PC-3 (cell line): ENCODE data around the gene SF1. TPM values are rescaled to one million over a fixed set of nuclear protein-coding genes. Genes with fewer than 3 reads are reported as not detected.

Experiments used
- ATAC-seq: fragments of 200-7000 bp; cut with Tn5 transposase; 2 replicates; pipeline ENCODE4 v1.9.1; 2020; ENCODE audit warnings: mild to moderate bottlenecking, moderate library complexity
- BruUV-seq: library from RNA; stranded (reverse); fragments of 400-500 nt; replicated peaks from 2 replicates; lab custom pipeline; 2021; lab: Mats Ljungman, UMichigan
- CTCF ChIA-PET: fragments of 300-600 bp; sonication (Branson Sonifier 250); formaldehyde crosslinking; loops from one replicate; lab custom pipeline; 2022; ENCODE audit warnings: antibody characterized with exemption; lab: Charles Lee
- POLR2A ChIA-PET: fragments of 300-600 bp; sonication (Branson Sonifier 250); formaldehyde crosslinking; loops from one replicate; lab custom pipeline; 2022; ENCODE audit warnings: antibody characterized with exemption; ENCODE audit not compliant: unreplicated experiment; lab: Charles Lee
- DNase-seq: peaks from one replicate; pipeline ENCODE4 v3.0.0-alpha.2; 2015
- H2AFZ ChIP-seq: fragments of 300-600 bp; sonication (generic); 2 replicates; pipeline ENCODE4 v1.6.0; 2016; ENCODE audit warnings: antibody characterized with exemption, low read length
- H3F3A ChIP-seq: fragments of 300-600 bp; sonication (generic); one replicate; pipeline ENCODE4 v1.6.0; 2017; ENCODE audit warnings: antibody characterized with exemption, low read length, control low read depth, mild to moderate bottlenecking; ENCODE audit not compliant: unreplicated experiment
- H3K27ac ChIP-seq: fragments of 300-600 bp; sonication (generic); 2 replicates; pipeline ENCODE4 v1.5.1; 2016; ENCODE audit warnings: mild to moderate bottlenecking, low read length
- H3K27me3 ChIP-seq: fragments of 300-600 bp; sonication (generic); 2 replicates; pipeline ENCODE4 v1.6.1; 2016; ENCODE audit warnings: low read length, mixed read lengths
- H3K36me3 ChIP-seq: fragments of 300-600 bp; sonication (generic); 2 replicates; pipeline ENCODE4 v1.6.1; 2016; ENCODE audit warnings: low read depth, mixed run types, low read length, mixed read lengths
- H3K4me1 ChIP-seq: fragments of 300-600 bp; sonication (generic); 2 replicates; pipeline ENCODE4 v1.5.1; 2016; ENCODE audit warnings: low read length; ENCODE audit not compliant: insufficient read depth
- H3K4me2 ChIP-seq: fragments of 300-600 bp; sonication (generic); 2 replicates; pipeline ENCODE4 v1.6.0; 2016; ENCODE audit warnings: low read length
- H3K4me3 ChIP-seq: fragments of 300-600 bp; sonication (generic); 2 replicates; pipeline ENCODE4 v1.5.1; 2016; ENCODE audit warnings: mild to moderate bottlenecking, low read length, mixed read lengths
- H3K79me2 ChIP-seq: fragments of 300-600 bp; sonication (generic); 2 replicates; pipeline ENCODE4 v1.6.1; 2017; ENCODE audit warnings: low read length, mixed read lengths
- H3K9ac ChIP-seq: fragments of 300-600 bp; sonication (generic); 2 replicates; pipeline ENCODE4 v1.6.0; 2016; ENCODE audit warnings: mild to moderate bottlenecking, low read length
- H3K9me2 ChIP-seq: fragments of 300-600 bp; sonication (generic); replicated peaks from 2 replicates; pipeline ENCODE4 v1.6.1; 2016; ENCODE audit warnings: mixed run types, low read length, mixed read lengths
- H3K9me3 ChIP-seq: fragments of 300-600 bp; sonication (generic); 2 replicates; pipeline ENCODE4 v1.6.1; 2016; ENCODE audit warnings: low read length, mixed read lengths
- H4K20me1 ChIP-seq: fragments of 300-600 bp; sonication (generic); 2 replicates; pipeline ENCODE4 v1.6.1; 2016; ENCODE audit warnings: low read length, mixed read lengths
- CTCF ChIP-seq: fragments of 300-600 bp; sonication (generic); conservative IDR thresholded peaks from 2 replicates; pipeline ENCODE4 v1.5.1; 2017; ENCODE audit warnings: antibody characterized with exemption, low read depth, mild to moderate bottlenecking, low read length
- EZH2 ChIP-seq: fragments of 300-600 bp; sonication (generic); IDR thresholded peaks from one replicate; pipeline ENCODE4 v1.6.1; 2017; ENCODE audit warnings: antibody characterized with exemption, mild to moderate bottlenecking, low read length; ENCODE audit not compliant: unreplicated experiment
- EZH2phosphoT487 ChIP-seq: fragments of 300-600 bp; sonication (generic); IDR thresholded peaks from 2 replicates; pipeline ENCODE4 v1.6.1; 2018; ENCODE audit warnings: mild to moderate bottlenecking, antibody characterized with exemption, low read length, borderline replicate concordance
- intact Hi-C: fragments of 100-400 bp; cut with micrococcal nuclease; formaldehyde crosslinking; loops from 2 replicates; pipeline ENCODE4 v1.9.0; 2023
- total RNA-seq: library from RNA; depleted of rRNA; stranded (reverse); fragments of >200 nt; gene quantifications from 2 replicates; pipeline ENCODE4 v1.2.3, GENCODE V29; 2014

Gene SF1
- total RNA-seq, 1 experiment from 2014 or later = 217 TPM

DNA sequence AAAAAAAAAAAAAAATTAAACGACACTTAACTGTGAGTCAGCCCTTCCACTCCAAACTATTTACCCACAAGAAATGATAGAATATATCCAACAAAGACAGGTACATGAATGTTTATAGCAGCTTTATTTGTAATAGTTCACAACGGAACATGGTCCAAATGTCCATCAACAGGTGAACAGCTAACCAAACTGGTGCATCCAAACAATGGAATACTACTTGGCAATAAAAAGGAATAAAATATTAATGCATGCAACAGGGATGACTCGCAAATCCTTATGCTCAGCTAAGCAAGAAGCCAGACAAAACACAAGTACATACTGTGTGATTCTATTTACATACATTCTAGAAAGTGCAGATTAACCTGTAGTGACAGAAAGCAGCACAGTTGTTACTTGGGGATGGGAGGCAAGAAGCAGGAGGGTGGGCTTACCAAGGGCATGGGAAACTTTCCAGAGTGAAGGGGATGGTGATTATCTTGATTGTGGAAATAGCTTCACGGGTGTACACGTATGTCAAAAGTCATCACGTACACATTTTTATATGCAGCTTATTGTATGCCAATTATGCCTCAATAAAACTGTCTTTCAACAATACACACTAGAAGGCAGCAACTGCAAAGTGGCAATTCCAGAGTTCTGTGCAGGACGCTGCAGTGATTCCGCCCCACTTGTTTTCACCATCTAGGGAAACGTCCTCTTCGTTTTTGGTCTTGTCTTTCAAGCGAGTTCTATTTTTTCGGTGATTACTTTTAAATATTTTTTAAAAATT is 6.7 kb upstream of the SF1 start:
- no peak overlapping the region for H2AFZ ChIP-seq
- H3K9me2 ChIP-seq = no peaks in the 10 kb centered on the region
- ChIA-PET CTCF (interaction anchor here (0.6 to 0.8 kb wide), 2 partner anchors 44 to 515 kb away, joined by 4 read pairs; no protein-coding TSS in a partner anchor), POLR2A (no interaction called here)
- no peaks in the 10 kb centered on the region for H3K4me1 ChIP-seq
- intact Hi-C loops = no loop called here
- ATAC-seq (peak; percentile 20; the same call in 1 of the 2 replicates), DNase-seq (no peak)
- no peak overlapping the region for H3K4me3 ChIP-seq
- H3F3A ChIP-seq = no peaks in the 10 kb centered on the region
- no peak for TF ChIP-seq EZH2phosphoT487
- TF ChIP-seq CTCF = no peak
- BruUV-seq = no TSS peak
- no peaks in the 10 kb centered on the region; the same call in 1 of the 2 replicates for H3K36me3 ChIP-seq
- no peak overlapping the region for H3K4me2 ChIP-seq
- no peaks in the 10 kb centered on the region for H4K20me1 ChIP-seq
- H3K79me2 ChIP-seq = no peaks in the 10 kb centered on the region
- no peak overlapping the region for H3K27ac ChIP-seq
- no peaks in the 10 kb centered on the region for H3K9me3 ChIP-seq
- H3K27me3 ChIP-seq = no peaks in the 10 kb centered on the region
- no peak overlapping the region for H3K9ac ChIP-seq

GRCh38 chr11:64778223-64778472 is 194 bp downstream of the SF1 start:
- peak; percentile 1 for ATAC-seq
- BruUV-seq = no TSS peak
- H2AFZ ChIP-seq = no peak overlapping the region
- no peak for DNase-seq
- H3K27me3 ChIP-seq = no peaks in the 10 kb centered on the region
- TF ChIP-seq EZH2 = no peak
- no peak for TF ChIP-seq CTCF
- no peak for TF ChIP-seq EZH2phosphoT487
- H3K36me3 ChIP-seq = peaks cover 43% of the 10 kb centered on the region
- ChIA-PET POLR2A (interaction anchor here (0.9 kb wide), 5 partner anchors 15 to 460 kb away, joined by 4 to 7 read pairs (median 5); partner anchors contain the start of genes PRDX5, TM7SF2 and TRMT112), CTCF (interaction anchor here (0.6 to 0.9 kb wide), 4 partner anchors 9 to 535 kb away, joined by 3 to 5 read pairs (median 4); no protein-coding TSS in a partner anchor)
- peaks cover 25% of the 10 kb centered on the region for H3K4me1 ChIP-seq
- peaks cover 44% of the 10 kb centered on the region for H3K79me2 ChIP-seq
- no peaks in the 10 kb centered on the region for H3K9me2 ChIP-seq
- peak overlapping the region; percentile 82 for H3K4me3 ChIP-seq
- H3K9me3 ChIP-seq = no peaks in the 10 kb centered on the region
- H3K27ac ChIP-seq = peak overlapping the region; percentile 87
- peak overlapping the region; percentile 78 for H3K4me2 ChIP-seq
- H4K20me1 ChIP-seq = peaks cover 44% of the 10 kb centered on the region
- H3K9ac ChIP-seq = peak overlapping the region; percentile 95
- H3F3A ChIP-seq = peaks cover 5% of the 10 kb centered on the region
- intact Hi-C loops = loop anchor here (2.0 kb wide), 2 partner anchors 25 to 33 kb away; partner anchors contain the start of genes MAP4K2 and MEN1
